Measurements from ENCODE around the gene GIPC2. TPM values are rescaled to one million over a fixed set of nuclear protein-coding genes. Genes with fewer than 3 reads are reported as not detected.

The GIPC2 gene
- total and polyA plus RNA-seq, 2 of the 4 experiments (the other 2 are of a cell fraction) = 0.07 to 0.18 TPM

- H3K9me1 ChIP-seq (ENCODE audit: insufficient read depth, low read length) = peaks cover 3% of the 10 kb centered on the region
- H3K14ac ChIP-seq (replicated peaks; ENCODE audit: low read depth, low read length) = peak overlapping the region; percentile 66; the same call in 1 of the 2 replicates
- H4K5ac ChIP-seq (ENCODE audit: low read depth, low read length) = peak overlapping the region; percentile 75; the same call in 1 of the 2 replicates
- H3K56ac ChIP-seq (ENCODE audit: extremely low read depth, insufficient read depth, low read length) = no peak overlapping the region
- H3K4me3 ChIP-seq (ENCODE audit: insufficient read depth, low read depth, low read length) = no peak overlapping the region
- TF ChIP-seq POLR2A (IDR thresholded peaks at IDR 0.05; ENCODE audit: low read depth, low read length) (no peak), CHD1 (IDR thresholded peaks at IDR 0.05; ENCODE audit: low read depth, low read length) (no peak)
- H3K4me2 ChIP-seq (ENCODE audit: low read depth, low read length) = no peak overlapping the region
- peaks cover 0 to 6% of the 10 kb centered on the region in 2 experiments; a peak in 1 of 4 replicates for H3K79me1 ChIP-seq (ENCODE audit: low read depth in 1 of 2, low read length in 2 of 2)
- DNase-seq = peak; percentile 32
- H3K9me3 ChIP-seq (ENCODE audit: control insufficient read depth, insufficient read depth, low read length) = no peaks in the 10 kb centered on the region
- peak overlapping the region; percentile 72 for H3K23ac ChIP-seq (ENCODE audit: low read depth, low read length)
- peak overlapping the region; percentile 76; the same call in 1 of the 2 replicates for H3K18ac ChIP-seq (ENCODE audit: low read depth, low read length)
- peak overlapping the region; percentile 72 for H2BK15ac ChIP-seq (ENCODE audit: low read depth, low read length)
- BruUV-seq (replicated peaks) = no TSS peak
- H3K27me3 ChIP-seq (ENCODE audit: control insufficient read depth, insufficient read depth, low read length) = no peaks in the 10 kb centered on the region
- peak overlapping the region; percentile 94 for H2AK5ac ChIP-seq (ENCODE audit: low read depth, low read length)
- no peak overlapping the region for H2AFZ ChIP-seq (replicated peaks; ENCODE audit: low read length, poor library complexity)
- ChIA-PET POLR2A (ENCODE audit: unreplicated experiment) (no interaction called here), CTCF (interaction anchor here (0.7 kb wide), 1 partner anchor 12 kb away, joined by 3 read pairs; no protein-coding TSS in a partner anchor)
- peaks cover 6% of the 10 kb centered on the region; the same call in 1 of the 2 replicates for H3K4me1 ChIP-seq (ENCODE audit: control insufficient read depth, insufficient read depth, low read length)
- peak overlapping the region; percentile 20; the same call in 1 of the 2 replicates for H3K27ac ChIP-seq (ENCODE audit: insufficient read depth, low read length)
- no peak overlapping the region for H3K9ac ChIP-seq (ENCODE audit: low read depth, low read length)
- H2AK9ac ChIP-seq (replicated peaks; ENCODE audit: low read depth, low read length, poor library complexity) = no peak overlapping the region
- peak overlapping the region; percentile 99 for H2BK5ac ChIP-seq (ENCODE audit: low read depth, low read length, poor library complexity, severe bottlenecking)
- H4K8ac ChIP-seq (ENCODE audit: low read depth in 2 of 2, low read length in 2 of 2) = peak overlapping the region in 1 of 2 experiments; percentile 76; a peak in 2 of 4 replicates
- peak overlapping the region; percentile 85 for H2BK20ac ChIP-seq (ENCODE audit: low read depth, low read length)
- dilution Hi-C loops (cut with HindIII; ENCODE audit: low sequenced_read_pairs, unreplicated experiment) = no loop called here
- ATAC-seq (ENCODE audit: low read depth) = no peak
- in situ Hi-C loops (cut with MboI; ENCODE audit: low sequenced_read_pairs) = loop anchor here (25.0 kb wide), 2 partner anchors 291 to 516 kb away; no protein-coding TSS in a partner anchor
- H3K36me3 ChIP-seq (ENCODE audit: control insufficient read depth, insufficient read depth, low read length) = no peaks in the 10 kb centered on the region
- peak overlapping the region; percentile 93 for H2BK120ac ChIP-seq (ENCODE audit: low read depth, low read length)
- H4K91ac ChIP-seq (ENCODE audit: insufficient read depth, low read depth, low read length) = peak overlapping the region; percentile 48
- WGBS, 2 experiments (ENCODE audit: extremely low coverage in 2 of 2, insufficient read length in 1 of 2) = no CpG with 5 or more reads among the region's 2 CpGs
- intact Hi-C loops (cut with micrococcal nuclease) = loop anchor here (1.0 kb wide), 1 partner anchor 99 kb away; the partner anchor contains the start of gene DNAJB4
- H4K20me1 ChIP-seq (ENCODE audit: insufficient read depth, low read length) = no peaks in the 10 kb centered on the region
- peak overlapping the region; percentile 78 for H3K4ac ChIP-seq (ENCODE audit: low read depth, low read length)
Observed at GRCh38 chr1:78102916-78103315, 57.1 kb downstream of the GIPC2 start.

Data from IMR-90 (cell line).